ENCODE data around the gene CORO1C.
A peak's percentile ranks its signal among the peaks of the same experiment; 100 is the strongest.
"Not testable (repeated sequence)": the region's sequence is repeated elsewhere in the genome, so short reads cannot be mapped to it uniquely, and the experiment has no call there.

Gene CORO1C

DNA sequence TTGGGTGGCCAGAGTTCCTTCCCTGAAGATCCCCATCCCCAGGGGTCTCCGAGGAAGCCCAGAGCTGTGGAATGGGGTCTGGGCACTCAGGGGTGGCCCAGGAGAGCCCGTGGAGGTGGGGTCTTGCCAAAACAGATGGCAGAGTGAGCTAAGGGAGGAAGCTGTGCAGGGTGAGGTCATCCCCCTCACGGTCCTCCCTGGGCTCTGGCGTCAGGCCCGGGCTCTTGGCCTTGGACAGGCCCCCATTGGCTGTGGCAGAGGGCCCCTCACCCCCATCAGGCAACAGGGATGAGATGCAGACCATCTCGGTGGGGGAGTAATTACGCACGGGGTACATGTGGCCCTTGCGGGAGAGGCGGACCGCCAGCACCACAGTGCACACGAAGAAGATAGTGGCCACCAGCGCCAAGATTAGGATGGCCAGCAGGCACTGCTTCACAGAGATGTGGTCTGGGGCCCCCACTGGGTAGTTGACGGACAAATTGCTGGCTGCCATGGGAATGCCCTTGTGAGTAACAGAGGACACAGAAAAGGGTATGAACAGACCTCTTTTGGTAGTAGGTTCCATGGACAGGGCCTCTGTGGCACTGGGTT lies 108.3 kb downstream of the CORO1C start:
- DNase-seq, result peak in 1 of 10 donors; percentile 52
- intact Hi-C loops (cut with DNase I), result no loop called here

DNA sequence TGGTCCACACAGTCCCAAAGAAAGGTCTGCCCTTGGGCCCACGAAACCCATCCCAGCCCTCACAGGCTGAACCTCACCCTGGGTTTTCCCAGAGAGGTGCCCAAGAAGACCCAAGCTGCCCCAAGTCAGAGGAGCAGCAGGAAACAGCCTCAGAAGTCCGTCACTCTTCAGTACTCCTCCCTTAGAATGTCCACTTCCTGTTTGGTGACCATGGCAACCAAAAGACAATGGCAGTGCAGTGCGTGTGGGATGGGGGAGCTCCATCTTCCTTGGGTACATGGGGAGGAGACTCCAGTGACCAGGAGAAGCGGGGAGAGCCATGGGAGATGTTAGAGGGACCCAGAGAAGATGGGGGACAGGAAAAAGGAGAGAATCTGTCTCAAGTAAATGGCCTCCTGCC lies 108.9 kb downstream of the CORO1C start:
- no peak for DNase-seq
- intact Hi-C loops (cut with DNase I), result no loop called here

DNA sequence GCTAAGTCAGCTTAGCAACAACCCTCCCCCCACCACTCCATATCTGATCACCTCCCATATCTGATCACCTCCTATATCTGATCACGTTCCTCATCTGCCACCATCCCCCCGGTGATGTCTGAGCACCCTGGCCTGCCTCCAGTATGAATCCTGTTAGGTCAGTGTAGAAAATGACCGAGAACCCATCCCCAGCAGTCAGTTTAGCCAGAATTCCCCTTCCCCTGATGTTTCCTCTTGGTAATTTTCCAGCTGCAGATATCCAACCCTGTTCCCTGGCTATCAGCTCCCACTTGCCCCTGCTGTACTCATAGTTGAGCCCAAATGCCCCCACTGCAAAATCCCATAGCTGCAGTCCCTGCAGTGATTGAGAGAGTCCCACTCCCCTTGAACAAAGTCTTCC lies 110.2 kb downstream of the CORO1C start:
- DNase-seq, result peak in 1 of 10 donors; percentile 44
- intact Hi-C loops (cut with DNase I), result no loop called here

DNA sequence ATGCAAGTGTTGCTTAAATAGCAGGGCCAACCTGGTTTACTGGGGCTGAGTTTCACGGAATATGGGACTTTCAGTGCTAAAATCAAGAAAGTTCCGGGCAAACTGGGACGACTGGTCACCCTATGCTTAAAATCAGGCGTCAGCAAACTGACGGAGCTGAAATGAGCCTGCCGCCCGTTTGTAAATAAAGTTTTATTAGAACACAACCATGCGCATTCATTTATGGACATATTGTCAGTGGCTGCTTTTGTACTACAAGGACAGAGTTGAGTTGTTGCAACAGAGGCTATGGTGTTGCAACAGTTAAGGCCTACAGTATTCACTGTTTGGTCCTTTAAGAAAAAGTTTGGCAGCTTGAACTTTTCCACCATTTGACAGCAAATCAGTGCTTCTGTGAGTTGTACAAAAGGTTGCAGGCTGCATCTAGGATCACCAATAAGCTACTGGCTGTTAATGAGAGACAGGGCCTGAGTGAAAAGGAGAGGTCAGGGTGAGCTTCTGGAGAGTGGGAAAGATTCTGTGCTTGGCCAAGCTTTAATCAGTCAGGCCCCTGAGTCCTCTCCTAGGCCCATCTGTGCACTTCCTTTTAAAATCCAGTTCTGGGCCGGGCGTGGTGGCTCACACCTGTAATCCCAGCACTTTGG lies 111.0 kb downstream of the CORO1C start:
- DNase-seq, result peak in 1 of 10 donors; percentile 29

DNA sequence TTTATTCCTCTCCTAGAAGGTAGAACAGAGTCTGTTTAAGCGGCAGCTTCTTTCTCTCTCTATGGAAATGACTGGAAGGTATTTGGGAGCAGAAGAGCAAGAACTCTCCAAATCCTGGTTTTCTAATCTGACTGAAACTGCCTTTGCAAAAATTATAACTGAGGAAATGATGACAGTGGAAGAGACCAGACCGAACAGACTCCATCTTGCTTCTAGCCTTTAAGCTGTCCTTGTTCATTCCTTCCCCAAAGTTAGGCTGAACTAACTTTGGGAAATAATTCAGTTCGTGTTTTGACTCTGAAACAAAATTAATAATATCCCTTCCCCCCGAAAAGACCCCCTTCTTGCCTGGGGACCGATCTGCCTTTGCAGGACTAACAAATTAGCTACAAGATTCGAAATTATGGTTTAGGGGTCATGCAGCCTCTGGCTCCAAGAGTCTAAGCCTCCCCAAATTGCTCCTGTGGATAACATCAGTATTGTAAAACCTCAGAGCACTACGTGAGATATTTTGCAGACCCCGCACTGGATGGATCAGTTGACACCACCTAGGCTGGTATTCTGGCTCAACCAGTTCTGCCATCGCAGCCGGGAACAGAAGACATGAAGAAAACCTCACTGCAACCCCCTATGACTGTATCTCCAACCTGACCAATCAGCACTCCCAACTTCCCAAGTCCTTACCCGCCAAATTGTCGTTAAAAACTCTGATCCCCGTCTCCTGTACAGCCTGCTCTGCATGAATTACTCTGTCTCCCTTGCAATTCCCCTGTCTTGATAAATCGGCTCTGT lies 111.8 kb downstream of the CORO1C start:
- intact Hi-C loops (cut with DNase I), result loop anchor here (2.0 kb wide), 1 partner anchor 49 kb away; no protein-coding TSS in a partner anchor

More for the DNA sequence above, 111.0 kb downstream of the CORO1C start:
- intact Hi-C loops (cut with DNase I), result no loop called here

DNA sequence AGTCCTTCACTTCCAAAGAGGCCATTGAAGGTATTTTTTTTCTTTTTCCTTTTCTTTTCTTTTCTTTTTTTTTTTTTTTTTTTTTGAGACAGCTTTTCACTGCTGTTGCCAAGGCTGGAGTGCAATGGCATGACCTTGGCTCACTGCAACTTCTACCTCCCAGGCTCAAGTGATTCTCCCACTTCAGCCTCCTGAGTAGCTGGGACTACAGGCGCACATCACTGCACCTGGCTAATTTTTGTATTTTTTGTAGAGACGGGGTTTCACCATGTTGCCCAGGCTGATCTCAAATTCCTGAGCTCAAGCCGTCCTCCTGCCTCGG lies 112.4 kb downstream of the CORO1C start:
- intact Hi-C loops (cut with DNase I), result loop anchor here (1.0 to 2.0 kb wide), 2 partner anchors 48 to 56 kb away; no protein-coding TSS in a partner anchor
- not testable (repeated sequence) for DNase-seq

More for the DNA sequence above, 111.8 kb downstream of the CORO1C start:
- peak in 1 of 10 donors; percentile 6 for DNase-seq

DNA sequence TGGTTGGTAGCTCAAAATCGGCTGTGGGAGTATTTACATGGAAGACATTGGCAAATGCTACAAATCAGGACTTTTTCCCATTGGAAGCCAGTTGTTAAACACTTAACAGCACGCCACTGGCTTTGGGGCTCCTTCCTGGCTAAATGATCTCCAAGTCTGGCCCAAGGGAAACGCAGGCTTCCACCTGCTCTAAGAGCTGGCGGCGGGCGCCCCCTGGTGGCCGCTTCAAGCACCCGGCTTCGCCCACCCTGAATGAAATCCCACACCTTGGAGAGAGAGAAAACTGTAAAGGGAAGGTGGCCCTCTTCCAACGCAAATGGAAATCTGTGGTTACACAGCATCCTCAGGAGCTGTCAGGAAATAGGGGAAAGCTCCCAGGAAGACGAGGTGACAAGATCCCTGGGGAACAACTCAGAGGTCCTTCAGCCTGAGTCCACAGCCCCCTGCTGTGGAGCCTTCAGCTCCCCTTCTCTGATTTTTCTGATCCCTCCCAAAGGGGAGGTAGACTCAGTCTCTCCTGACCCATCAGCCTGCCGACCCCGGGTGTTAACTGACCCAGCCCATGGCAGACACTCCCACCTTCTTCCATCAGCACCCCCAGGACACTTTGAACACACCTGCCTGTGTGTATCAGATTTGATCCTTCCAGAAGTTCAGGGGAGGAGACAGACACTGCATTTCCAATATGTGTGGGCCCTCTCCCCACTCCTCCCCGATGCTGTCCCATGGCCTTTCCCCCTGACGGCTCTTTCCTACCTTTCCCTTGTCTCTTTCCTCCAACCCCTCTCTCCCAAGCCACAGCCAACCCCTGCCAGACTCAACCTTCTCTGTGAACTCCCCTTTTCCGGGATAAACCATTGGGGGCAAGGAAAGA lies 113.0 kb downstream of the CORO1C start:
- intact Hi-C loops (cut with DNase I), result loop anchor here (1.0 to 2.0 kb wide), 2 partner anchors 48 to 55 kb away; no protein-coding TSS in a partner anchor
- DNase-seq, result peak; percentile 61 to 96 (median 81)

DNA sequence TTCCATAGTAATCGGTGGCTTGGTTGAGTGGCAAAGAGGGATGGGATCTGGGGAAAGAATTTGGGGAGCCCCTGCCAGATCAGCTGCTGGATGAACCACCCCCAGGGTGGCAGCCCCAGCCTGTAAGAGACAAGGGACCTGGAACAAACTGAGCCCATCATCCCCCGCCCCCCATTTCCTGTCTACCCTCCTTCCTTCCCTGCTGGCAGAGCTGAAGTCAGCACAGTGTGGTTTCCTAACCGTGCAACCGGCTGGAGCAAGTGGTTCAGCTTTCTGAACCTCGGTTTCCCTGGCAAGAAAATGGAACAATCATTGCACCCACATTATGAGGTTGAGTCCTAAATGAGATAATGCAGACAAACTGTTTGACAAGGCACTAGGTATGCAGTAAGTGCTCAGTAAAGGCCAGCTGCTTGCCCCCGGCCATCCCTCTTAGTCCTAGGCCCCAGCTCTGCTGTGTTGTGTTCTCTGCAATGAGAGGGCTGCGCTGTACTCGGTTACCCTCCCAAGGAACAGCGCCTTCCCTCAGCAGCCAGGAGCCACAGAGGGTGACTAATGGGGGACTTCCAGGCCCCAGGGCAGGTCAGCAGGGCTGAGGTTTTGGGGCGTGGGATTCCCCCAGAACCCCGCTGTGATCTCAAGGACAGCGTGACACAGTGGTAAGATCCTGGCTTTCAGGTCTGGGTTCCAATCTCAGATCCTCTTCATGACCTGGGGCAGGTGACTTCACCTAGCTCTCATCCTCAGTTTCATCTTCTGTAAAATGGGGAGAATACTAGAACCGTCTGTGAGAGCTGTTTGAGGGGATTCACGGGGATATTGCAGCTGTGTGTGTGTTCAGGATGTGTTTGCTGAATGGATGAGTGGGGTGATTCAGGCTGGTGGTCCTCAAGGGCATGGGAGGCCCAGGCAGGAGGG lies 114.1 kb downstream of the CORO1C start:
- intact Hi-C loops (cut with DNase I), result no loop called here
- peak in 1 of 10 donors; percentile 41 for DNase-seq

DNA sequence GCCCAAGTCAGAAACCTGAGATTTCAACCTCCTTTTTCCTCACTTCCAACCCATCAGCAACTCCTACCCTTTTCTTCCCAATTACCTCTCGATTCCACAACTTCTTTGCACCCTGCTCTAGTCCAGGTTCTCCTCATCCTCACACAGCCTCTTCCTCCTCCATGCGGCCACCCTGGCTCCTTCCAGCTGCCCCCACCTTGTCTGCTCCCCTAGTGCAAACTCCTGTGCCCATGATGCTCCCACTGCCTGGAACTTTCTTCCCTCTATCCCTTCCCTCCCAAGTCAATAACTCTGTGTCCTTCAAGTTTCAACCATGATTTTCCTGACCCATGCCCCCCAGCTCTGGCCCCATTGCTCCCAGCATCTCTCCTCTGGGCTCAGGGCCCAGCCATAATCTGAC lies 115.0 kb downstream of the CORO1C start:
- DNase-seq, result no peak
- intact Hi-C loops (cut with DNase I), result no loop called here

DNA sequence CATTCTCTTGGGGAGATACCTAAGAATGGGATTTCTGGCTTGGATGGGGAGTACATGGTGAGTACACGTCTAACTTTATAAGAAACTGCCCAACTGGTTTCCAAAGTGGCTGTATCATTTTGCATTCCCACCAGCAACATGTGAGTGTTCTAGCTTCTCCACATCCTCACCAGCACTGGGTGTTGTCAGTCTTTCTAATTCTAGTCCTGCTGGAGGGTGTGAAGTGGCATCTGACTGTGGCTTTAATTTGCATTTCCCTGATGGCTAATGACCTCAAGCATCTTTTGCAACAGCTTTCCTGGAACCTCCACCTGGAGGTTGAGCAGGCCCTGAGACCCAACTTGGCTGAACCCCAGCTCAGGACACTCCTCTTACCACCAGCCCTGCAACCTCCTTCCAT lies 115.4 kb downstream of the CORO1C start:
- DNase-seq, result peak in 1 of 10 donors; percentile 20
- intact Hi-C loops (cut with DNase I), result no loop called here

DNA sequence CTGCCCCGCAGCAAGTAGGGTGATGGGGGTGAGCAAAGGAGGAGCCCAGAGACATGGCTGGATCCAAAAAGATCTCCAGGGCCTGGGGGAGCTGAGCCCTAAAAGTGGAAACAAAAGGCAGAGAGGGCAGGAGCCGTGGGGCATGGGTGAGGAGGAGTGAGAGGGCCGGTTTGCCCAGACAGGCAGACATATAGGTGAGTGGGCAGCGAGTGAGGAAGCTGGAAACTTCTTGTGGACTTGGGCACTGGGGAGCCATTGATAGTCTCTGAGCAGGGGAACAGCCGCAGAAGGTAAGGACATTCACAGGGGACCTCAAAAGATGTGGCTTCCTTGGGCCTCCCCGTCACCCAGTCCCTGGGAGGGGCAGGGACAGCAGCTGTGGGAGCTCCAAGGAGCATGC lies 116.7 kb downstream of the CORO1C start:
- intact Hi-C loops (cut with DNase I), result no loop called here
- DNase-seq, result peak in 1 of 10 donors; percentile 41

DNA sequence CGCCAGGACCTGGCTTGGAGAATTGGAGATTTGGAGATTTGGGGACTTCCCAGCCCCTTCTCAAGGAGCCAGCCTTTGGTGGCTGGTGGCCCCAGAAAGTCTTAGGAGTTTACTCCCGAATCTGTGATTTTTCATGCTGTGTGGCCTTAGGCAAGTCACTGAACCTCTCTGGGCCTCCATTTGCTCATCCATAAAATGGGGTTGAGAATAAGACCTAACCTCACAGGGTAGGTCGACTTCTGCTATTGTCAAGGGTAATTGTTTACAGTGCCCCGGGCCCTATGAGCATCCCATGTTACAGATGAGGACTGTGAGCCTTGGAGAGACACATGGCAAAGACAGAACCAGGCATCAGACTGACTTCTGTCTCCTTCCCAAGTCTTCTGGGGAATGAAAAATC lies 117.3 kb downstream of the CORO1C start:
- intact Hi-C loops (cut with DNase I), result no loop called here
- DNase-seq, result no peak

DNA sequence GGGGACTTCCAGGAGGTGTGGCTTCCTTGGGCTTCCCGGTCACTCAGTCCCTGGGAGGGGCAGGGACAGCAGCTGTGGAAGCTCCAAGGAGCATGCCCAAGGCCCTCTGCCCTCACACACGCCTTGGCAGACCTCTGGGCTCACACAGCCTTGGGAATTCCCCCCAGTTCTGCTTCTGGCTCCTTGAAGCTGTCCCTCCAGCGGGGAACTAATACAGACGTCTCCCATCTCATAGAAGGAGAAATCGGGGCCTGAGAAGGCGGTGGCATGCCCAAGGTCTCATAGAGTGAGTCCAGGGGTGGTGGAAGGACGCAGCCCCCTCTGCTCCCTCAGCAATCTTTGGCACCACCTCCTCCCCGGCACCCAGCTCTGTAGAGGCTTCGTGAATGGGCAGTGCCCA lies 117.8 kb downstream of the CORO1C start:
- DNase-seq, result no peak

DNA sequence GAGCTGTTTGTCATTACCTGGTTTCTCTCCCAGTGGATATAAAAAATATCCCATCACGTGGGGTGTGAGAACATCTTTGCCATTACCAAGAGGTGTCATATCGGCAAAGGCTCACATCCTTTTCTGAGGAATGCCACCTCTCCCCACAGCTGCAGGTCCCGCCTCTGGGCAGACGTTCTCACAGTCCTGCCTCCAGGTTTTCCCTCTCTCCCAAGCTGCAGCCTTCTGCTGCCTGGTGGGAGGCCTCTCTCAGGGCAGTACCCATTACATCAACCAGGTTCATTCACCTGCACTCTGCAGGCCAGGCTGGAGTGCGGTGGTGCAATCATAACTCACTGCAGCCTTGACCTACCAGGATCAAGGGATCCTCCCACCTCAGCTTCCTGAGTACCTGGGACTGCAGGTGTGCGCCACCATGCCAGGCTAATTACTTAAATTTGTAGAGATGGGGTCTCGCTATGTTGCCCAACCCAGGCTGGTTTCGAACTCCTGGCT lies 118.5 kb downstream of the CORO1C start:
- intact Hi-C loops (cut with DNase I), result no loop called here
- DNase-seq, result no peak

More for the DNA sequence above, 117.8 kb downstream of the CORO1C start:
- intact Hi-C loops (cut with DNase I), result no loop called here

DNA sequence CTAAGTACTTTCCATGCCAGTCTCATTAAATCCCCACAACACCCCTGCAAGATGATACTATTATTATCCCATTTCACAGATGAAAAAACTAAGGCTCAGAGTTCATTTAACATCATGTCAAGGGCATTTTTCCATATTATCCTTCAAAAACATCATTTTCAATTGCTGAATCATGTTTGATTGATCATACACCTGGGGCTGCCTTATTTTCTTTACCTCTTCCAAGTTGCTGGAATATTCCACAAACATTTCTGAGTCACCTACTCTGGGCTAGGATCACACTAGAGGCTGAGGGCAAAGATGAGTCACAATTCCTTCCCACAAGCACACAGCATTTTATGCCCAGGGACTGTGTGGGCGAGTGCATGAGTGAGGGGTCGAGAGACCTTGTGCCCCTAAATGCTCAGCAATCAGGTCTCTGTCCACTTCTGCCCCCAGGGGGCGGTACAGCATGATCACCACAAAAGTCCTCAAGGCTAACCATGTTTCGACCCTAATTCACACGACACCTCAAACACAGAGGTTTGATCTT lies 119.4 kb downstream of the CORO1C start:
- intact Hi-C loops (cut with DNase I), result no loop called here
- DNase-seq, result no peak

DNA sequence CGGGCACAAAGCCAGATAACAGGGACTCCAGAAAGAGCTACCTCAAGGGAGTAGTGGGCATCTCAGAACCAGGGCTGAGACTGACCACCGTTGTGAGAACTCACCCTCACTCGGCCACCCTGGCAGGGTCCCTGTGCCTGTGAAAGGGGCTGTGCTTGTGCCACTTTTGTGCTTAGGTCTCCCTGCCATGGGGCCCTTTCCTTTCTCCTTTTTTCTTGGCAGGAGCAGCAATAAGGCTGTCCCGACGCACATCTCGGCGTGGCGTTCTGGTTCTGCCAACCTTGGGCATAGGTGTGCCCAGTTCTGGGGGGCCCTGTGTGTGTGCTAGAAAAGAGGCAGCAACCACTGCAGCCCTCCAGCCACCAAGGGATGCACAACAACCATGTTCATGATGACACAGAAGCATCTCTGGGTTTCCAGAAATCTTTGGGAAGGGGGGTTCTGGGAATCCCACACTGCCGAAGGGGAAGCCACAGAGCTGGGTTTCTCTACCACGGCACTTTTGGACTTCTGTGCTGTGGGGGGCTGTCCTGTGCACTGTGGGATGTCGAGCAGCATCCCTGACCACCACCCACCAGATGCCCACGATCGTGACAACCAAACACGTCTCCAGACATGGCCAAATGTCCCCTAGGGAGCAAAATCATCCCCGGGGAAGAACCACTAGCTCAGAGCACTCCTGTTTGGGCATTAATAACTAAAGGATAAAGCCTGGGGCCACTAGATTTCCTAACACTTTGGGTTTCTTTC lies 120.3 kb downstream of the CORO1C start:
- no peak for DNase-seq
- intact Hi-C loops (cut with DNase I), result no loop called here

DNA sequence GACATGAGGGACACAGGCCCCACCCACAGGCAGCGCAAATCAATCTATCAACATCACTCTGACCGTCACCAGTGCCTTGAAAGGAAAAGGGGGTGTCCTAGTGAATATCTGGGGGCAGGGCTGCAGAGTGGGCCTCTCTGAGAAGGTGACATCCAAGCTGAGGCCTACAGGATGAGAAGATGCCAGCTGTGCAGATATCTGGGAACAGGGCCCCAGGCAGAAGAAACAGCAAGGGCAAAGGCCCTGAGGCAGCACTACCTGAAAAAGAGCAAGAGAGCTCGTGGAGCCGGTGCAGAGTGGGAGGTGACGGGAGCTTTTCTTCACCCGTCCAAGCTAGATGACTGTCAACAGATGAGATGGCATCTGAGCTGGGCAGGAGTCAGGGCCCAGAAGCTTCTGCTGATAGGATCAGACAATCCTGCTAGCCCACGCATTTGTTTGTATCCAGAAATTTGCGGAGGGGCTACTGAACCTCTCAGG lies 120.9 kb downstream of the CORO1C start:
- intact Hi-C loops (cut with DNase I), result no loop called here
- DNase-seq, result no peak
